RKO (cell line): ENCODE data around the gene SERTM2.
A peak's percentile ranks its signal among the peaks of the same experiment; 100 is the strongest.

Experiments used
- DNase-seq: peaks from one replicate; pipeline ENCODE4 v3.0.0-alpha.2; 2016; ENCODE audit warnings: low spot score

SERTM2 gene

DNA sequence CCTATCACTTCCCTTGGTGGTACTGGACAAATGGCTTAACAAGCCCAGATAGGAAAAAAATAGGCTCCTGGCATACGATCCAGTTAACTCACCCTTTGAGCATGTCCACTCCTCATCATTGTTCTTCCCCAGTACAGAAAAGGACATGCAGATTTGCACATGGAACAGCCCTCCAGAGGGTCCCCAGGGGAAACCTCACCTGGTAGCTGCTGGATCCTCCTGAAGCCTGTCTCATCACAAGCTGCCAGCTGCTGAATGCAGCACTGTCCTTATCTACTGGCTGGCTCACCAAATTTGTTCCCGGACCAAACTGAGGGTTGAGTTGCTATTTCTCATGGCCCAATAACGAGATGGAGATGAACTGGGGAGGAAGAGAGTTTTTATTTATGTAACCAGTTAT, 49.4 kb downstream of the SERTM2 start:
- DNase-seq, result no peak

DNA sequence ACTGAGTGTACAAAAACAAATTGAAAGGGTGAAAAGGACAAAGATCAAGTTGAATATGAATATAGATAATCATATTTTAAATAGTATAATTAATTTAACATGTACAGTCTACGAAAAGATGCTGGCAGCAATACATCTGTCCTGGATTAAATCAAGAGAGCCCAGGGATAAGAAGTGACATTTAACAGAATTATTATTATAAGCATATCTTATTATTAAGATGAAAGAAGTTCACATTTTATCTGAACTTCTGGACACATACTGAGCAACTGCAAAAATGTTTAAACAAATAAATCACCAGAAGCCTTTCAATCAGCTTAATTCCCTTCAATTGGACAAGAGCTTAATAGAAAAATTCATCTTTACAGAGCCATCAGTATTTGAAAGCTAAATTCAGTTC, 50.4 kb downstream of the SERTM2 start:
- DNase-seq, result no peak

DNA sequence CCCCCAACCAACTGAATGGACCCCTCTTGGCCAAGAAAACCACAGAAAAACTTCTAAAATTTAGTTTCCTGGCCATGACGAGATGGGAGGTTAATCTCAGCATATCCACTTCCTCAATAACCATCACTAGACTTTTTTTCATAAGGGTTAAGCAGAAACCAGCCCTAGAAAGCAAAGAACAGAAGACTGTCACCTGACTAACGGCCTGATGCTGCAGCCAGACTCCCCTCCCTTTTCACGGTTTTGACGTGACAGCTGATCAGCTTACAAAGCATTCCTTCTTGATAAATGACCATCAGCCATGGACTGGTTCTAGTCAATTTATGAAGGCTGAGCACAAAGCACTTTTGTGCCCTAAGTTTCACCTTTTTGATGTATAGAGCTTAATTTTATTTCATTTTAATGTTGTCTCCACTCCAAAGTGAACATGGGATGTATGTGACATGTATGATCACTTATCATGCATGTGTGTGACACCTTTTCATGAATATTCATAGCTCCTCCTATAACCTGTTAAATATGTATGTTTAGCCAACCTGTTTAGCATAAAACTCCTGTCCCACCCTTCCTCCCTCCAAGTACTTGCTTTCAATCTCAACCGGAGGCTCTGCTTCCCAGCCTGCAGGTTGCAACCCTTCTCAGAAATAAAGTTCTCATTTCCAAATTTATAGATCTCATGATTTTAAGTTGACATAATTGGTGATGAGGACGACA, 56.3 kb downstream of the SERTM2 start:
- DNase-seq, result no peak

GRCh38 chrX:111568354-111568753, 56.9 kb downstream of the SERTM2 start:
- peak; percentile 66 for DNase-seq

DNA sequence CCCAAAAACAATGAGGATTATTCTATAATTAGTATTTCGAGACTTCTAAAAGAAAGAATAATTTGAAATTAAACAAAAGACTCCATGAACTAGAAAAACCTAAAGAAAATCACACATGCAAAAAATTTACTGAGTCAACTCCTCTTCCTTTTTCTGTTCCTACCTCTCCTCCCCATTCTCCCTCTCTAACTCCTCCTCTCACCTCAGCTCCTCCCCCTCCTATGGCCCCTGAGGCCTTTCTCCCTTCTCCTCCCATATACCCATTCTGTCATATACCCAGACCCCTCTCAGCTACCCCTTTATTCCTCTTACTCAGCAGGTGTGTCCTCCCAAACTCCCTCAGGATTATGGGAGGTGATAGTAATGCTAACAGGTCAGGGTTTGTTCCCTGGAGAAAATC, 57.4 kb downstream of the SERTM2 start:
- no peak for DNase-seq
